GM21786 (cell line): Measurements from ENCODE around the gene LRRC42.

Experiments
- ATAC-seq: cut with Tn5 transposase; IDR thresholded peaks from one replicate; pipeline ENCODE4 v1.9.1; 2021; ENCODE audit not compliant: unreplicated experiment

LRRC42 gene

DNA sequence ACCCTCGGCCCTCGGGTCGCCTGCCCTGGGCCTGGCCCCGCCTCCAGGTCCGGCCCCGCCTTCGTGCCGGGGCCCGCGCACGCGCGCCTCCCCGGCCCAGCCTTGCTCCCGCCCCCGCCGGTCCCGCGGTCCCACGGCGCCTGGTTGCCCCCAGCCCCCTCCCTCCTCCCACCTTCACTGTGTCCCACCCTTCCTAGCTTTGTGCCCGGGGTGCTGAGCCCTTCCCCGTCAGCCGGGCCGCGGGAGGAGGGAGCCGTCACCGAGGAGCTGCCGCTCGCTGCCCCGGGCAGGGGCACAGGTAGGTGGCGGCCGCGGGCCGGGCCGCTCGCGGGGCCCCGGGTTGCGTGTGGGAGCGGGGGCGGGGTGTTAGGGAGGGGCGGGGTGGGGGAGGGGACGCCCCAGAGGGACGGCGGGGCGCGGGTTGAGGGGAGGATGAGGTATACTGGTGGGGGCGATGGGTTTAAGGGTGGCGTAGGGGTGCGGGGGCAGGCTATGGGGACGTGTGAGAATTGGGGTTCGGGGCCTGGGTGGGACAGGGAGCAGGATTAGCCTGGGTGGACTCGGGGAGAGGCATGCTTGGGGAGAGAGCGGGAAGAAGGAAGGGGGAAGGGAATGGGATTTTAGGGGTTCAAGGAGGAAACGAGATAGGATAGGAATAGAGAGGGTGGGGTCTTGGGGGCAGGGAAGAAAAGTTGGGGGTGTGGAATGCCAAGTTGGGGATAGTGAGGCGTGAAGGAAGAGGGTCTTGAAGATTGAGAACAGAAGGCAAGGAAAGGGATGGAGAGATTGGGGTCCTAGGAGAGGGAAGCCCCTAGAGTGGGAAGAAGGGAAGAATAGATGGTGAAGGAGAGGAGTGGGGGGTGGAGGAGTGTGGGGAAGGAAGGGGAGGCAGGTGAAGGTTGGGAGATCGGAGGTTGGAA, at the start of gene LRRC42:
TSS of gene LRRC42 (plus strand) at position 99 of the 920 bp plus-strand sequence. CDS start 5,650 bp downstream, outside the sequence.
- ATAC-seq = peak; percentile 55

DNA sequence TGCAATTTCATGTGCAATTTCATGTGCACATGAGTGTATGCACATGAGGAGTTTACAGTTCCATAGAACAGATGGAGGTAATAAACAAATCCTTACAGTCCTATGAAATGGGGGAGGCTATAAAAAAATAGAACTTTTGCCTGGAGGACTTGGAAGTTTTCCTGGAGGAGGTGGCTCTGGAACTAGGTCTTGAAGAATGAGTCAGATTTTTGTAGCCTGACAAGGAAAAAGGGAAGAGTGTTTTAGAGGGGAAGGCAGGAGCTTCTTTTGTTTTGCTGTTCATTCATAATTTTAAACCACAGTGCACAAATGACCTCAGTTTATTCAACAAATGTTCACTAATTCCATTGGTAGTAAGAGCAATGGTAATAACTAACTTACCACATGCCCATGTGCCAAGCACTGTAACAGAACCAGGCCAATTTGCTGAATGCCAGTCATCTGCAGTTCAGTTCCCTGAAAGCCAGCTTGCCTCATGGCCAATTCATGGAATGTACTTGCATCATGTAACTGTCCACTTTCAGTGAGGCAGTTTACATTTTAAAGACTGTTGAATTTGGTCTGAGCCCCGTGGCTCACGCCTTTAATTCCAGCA, 49.4 kb upstream of the LRRC42 start:
- ATAC-seq = no peak

- ATAC-seq = no peak
Observed at GRCh38 chr1:53899206-53899628, 46.9 kb upstream of the LRRC42 start.

- no peak for ATAC-seq
Observed at GRCh38 chr1:53899708-53900107, 46.4 kb upstream of the LRRC42 start.

DNA sequence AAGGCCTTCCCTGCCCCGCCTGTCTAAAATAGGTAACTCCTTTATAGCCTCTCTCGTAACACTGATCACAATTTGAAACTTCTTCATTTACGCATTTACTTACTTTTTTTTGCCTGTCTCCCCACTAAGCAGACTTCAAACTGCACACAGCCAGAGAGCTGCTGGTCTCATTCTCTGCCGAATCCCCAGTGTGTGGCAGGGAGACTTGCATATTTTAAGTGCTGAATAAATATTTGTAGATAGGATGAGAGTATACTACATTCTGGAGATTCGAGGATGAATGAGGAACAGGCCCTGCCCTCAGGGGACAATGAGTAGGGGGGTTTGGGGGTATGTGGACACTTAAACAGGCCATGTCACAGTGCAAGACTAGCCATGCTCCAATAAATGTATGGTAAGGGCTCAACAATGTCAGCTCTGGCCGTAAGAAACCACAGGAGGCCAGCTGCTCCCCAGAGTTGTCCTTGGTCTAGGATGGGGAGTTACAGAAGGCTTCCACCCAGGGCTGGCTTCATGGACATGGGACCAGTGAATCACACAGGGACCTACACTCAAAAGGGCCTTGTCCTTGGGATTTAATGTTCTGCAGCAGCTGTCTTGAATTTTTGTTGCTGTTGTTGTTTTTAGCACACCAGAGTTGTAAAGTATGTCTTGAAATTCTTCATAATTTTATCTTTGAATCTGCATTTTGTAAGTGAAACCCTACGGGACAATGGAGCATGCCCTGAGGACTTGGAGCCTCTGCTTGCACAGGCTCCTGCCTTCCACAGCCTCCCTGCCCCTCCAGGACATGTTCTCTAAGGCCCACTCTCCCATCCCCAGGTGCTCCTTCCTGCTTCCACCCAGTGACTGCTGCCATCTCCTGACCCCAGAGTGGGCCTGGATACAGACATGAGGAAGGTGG, 43.7 kb upstream of the LRRC42 start:
- ATAC-seq = no peak

DNA sequence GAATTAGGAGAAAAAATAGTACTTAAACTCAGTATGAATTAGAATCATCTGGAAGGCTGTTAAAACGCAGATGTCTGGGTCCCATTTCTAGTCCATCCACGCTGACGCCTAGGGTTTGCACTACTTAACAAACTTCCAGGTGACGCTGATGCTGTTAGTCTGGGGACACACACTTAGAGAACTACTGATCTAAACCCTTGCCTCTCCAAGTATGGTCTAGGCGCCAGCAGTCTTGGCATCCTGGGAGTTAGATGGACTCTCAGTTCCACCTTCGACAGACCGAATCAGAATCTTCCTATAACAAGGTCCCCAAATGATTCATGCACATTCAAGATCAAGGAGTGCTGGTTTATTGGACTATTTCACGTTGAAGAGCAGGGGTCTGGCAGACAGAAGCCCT, 40.6 kb upstream of the LRRC42 start:
- no peak for ATAC-seq

DNA sequence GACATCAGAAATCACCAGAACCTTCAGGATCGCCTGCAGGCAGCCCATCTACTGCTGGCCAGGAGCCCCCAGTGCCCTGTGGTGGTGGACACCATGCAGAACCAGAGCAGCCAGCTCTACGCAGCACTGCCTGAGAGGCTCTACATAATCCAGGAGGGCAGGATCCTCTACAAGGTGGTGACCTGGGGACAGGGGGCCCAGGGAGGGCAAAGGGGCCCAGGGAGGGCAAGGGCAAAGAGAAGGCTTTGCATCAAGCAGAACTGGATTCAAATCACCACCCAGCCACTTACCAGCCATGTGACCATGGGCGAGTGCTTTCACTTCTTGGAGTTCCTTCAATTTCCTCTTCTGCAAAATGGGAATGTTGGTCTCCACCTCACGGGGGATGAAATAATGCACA, 40.0 kb upstream of the LRRC42 start:
- ATAC-seq = no peak

DNA sequence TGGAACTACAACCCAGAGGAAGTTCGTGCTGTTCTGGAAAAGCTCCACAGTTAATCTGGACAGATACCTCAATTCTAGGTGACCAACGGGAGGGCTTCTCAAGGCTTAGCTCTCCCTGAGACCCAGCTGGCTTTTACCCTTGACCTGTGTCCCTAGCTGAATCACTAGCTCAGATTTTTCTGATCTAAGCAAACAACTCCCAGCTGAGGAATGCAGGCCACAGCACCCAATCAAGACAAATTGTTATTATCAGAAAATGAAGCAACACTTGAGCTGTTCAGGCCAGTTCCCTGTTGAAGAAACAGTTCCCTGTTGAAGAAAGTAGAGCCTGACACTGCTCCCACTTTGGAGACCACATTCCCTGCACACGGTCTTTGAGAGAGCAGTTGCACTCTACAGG, 36.2 kb upstream of the LRRC42 start:
- no peak for ATAC-seq

- ATAC-seq = no peak
Observed at GRCh38 chr1:53911442-53911841, 34.7 kb upstream of the LRRC42 start.

DNA sequence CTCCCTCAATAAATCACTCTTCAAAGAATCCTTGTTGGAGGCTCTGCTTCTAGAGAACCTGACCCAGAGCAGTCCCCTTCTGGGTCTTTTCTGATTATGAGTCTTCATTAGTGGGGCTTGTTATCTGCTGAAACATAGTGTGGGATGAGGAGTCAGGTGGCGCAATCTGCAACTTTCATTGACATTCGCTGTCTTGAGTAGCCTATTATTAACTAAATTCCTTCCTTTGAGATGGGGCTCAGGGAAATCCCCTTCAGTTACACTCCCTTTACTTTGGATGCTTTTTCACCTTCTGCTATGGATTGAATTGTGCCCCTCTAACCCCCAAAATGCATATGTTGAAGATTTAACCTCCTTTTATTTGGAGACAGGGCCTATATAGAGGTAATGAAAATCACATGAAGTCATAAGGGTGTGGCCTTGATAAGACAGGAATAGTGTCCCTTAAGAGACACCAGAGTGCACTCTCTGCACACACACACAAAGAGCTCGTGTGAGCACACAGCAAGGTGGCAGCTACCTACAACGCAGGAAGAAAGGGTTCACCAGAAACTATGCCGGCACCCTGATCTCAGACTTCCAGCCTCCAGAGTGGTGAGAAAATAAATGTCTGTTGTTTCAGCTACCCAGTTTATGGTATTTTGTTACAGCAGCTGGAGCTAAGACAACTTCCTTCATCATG, 32.7 kb upstream of the LRRC42 start:
- ATAC-seq = no peak

GRCh38 chr1:53918343-53918742, 27.8 kb upstream of the LRRC42 start:
- ATAC-seq = no peak

GRCh38 chr1:53919675-53920066, 26.5 kb upstream of the LRRC42 start:
- ATAC-seq = no peak

GRCh38 chr1:53927376-53927881, 18.7 kb upstream of the LRRC42 start:
- ATAC-seq = no peak

DNA sequence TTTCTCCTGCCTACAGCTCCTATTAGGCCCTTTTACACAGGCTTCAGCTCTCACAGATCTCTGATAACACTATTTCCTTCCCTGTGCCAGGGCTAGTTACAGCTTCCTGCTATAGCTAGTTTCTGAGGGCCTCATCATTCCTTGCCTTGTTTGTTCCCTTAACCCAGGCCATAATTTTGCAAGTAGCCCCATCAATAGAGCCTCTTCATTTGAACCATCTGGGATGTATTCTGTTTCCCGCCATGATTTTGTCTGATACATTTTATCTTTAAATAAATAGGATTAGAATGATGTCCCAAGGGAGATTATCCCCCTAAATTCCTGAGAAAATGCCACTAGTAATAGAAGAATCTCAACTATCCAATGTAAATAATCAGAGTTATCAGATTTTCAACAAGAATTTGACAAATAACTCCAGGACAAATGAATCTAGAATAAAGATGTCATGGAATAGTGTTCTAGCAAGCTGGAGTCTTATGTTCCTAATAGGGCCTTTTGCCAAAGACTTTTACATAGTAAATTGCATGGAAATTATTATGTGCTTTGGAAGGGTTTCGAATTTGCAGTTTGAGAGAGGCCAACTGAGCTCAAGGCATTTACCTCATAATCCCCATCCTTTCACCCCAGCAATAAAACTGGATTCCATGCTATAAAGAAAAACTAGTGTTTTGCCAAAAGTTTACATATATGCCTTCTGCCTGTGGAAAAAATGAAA, 16.7 kb upstream of the LRRC42 start:
- no peak for ATAC-seq

- ATAC-seq = no peak
Observed at GRCh38 chr1:53930932-53931331, 15.2 kb upstream of the LRRC42 start.

DNA sequence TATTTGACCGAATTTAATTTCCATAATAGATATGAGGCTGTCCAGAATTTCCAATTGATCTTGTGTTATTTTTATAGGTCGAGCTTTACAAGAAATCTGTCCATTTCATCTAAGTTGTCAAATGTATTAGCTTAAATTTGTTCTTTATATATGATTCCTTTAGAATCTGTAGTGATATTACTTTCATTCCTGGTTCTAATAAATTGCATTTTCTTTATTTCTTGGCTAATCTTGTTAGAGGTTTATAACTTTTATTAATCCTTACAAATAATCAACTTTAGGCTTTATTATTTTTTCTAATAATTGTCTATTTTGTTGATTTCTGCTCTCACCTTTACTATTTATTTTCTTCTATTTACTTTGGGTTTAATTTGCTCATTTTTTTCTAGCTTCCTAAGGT, 14.6 kb upstream of the LRRC42 start:
- no peak for ATAC-seq

DNA sequence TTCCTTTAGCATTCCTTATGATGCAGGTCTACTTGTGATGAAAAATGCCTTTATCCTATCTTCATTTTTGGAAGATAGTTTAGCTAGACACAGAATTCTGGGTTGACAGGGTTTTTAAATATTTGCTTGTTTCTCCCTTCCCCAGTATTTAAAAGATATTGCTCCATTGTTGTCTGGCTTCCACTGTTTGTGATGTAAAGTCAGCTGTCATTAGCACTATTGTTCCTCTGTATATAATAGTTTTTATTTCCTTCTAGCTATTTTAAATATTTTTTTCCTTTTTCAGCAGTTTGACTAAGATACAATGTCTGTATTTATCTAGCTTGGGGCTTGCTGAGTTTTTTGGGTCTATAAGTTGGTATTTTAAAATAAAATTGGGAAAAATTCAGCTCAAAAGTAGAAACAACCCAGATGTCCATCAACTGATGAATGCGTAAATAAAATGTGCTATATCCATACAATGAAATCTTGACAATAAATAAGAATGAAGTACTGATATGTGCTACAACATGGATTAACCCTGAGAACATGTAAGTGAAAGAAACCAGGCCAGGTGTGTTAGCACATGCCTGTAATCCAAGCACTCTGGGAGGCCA, 11.9 kb upstream of the LRRC42 start:
- no peak for ATAC-seq

DNA sequence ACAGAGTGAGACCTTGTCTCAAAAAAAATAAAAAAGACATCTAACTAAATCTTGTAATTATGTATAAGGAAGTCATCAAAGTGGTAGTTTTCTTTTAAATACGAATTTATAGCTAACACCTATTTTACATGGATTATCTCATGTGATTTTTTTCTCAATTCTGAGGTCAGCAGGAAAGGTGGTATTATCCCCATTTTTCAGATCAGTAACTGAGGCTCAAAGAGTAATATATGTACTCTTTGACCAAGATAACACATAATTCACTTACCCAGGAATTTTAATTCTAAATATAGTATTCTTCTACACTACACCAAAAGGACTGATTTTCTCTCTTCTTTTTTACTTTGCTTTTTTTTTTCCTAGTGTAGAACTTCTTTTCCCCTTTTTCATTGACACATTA, 9.7 kb upstream of the LRRC42 start:
- no peak for ATAC-seq

DNA sequence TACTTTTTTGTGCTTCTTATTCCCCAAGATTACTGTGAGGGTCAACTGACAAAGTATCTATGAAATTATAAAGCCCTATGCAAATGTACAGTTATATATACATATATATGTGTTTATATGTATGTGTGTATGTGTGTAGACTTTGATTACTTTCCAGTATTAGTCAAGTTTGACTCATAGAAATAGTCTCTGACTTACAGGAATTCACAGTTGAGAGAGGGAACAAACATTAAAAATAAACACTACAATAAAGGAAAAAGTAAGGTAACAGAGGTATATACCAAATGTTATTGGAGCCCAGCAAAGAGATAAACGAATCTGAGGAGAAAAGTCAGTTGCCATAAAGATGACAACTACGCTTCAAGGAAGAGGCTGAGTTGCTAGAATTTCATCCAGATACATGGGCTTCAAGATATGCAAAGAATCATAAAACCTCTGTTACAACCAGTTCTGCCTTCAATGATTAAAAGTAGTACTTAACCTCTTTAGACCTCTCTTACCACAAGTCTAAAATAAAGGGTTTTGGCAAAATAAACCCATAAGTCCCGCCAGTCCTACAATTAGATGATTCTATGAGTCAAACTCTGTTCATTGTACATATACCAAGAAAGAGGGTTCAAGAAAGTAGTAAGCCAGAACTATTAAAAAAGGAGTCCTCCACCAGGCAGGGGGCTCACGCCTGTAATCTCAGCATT, 7.9 kb upstream of the LRRC42 start:
- ATAC-seq = no peak
